Stimulated activated CD8-positive, alpha-beta memory T cell treated with anti-CD3 and anti-CD28 coated beads, Interleukin-15, amount 100 ng/mL, for 4 hours (primary cell): ENCODE data around the gene TMTC3.
"Not testable (repeated sequence)": the region's sequence is repeated elsewhere in the genome, so short reads cannot be mapped to it uniquely, and the experiment has no call there.

Source experiments
- DNase-seq, 2 donors: peaks; one replicate each; pipeline ENCODE4 v3.0.0-alpha.2; 2020; ENCODE audit warnings: low read depth in 2 of 2

Gene TMTC3

GRCh38 chr12:88166179-88166578, 24.1 kb downstream of the TMTC3 start:
- no peak for DNase-seq

GRCh38 chr12:88167384-88167783, 25.3 kb downstream of the TMTC3 start:
- DNase-seq, result no peak

GRCh38 chr12:88172844-88173407, 30.8 kb downstream of the TMTC3 start:
- DNase-seq, result no peak

- DNase-seq, result no peak
Measured at GRCh38 chr12:88175544-88175943, 33.4 kb downstream of the TMTC3 start.

- DNase-seq, result no peak
Measured at GRCh38 chr12:88179436-88180014, 37.4 kb downstream of the TMTC3 start.

- no peak for DNase-seq
Measured at GRCh38 chr12:88181881-88182280, 39.8 kb downstream of the TMTC3 start.

GRCh38 chr12:88182416-88182815, 40.3 kb downstream of the TMTC3 start:
- DNase-seq, result no peak

GRCh38 chr12:88184196-88184595, 42.1 kb downstream of the TMTC3 start:
- DNase-seq, result no peak

GRCh38 chr12:88185279-88185678, 43.2 kb downstream of the TMTC3 start:
- DNase-seq, result no peak

- DNase-seq, result no peak
Measured at GRCh38 chr12:88185988-88186387, 43.9 kb downstream of the TMTC3 start.

GRCh38 chr12:88187571-88187970, 45.5 kb downstream of the TMTC3 start:
- DNase-seq, result no peak

- no peak for DNase-seq
Measured at GRCh38 chr12:88188180-88188579, 46.1 kb downstream of the TMTC3 start.

GRCh38 chr12:88192426-88192825, 50.3 kb downstream of the TMTC3 start:
- no peak for DNase-seq

- DNase-seq, result no peak
Measured at GRCh38 chr12:88194868-88195267, 52.8 kb downstream of the TMTC3 start.

GRCh38 chr12:88200029-88200428, 57.9 kb downstream of the TMTC3 start:
- DNase-seq, result no peak

- DNase-seq, result no peak
Measured at GRCh38 chr12:88202500-88202899, 60.4 kb downstream of the TMTC3 start.

- no peak for DNase-seq
Measured at GRCh38 chr12:88206601-88207000, 64.5 kb downstream of the TMTC3 start.

GRCh38 chr12:88207921-88208620, 66.0 kb downstream of the TMTC3 start:
- no peak for DNase-seq

GRCh38 chr12:88208661-88209060, 66.6 kb downstream of the TMTC3 start:
- no peak for DNase-seq

GRCh38 chr12:88210311-88210710, 68.2 kb downstream of the TMTC3 start:
- not testable (repeated sequence) for DNase-seq

- no peak for DNase-seq
Measured at GRCh38 chr12:88218293-88218692, 76.2 kb downstream of the TMTC3 start.

- no peak for DNase-seq
Measured at GRCh38 chr12:88219861-88220260, 77.8 kb downstream of the TMTC3 start.

GRCh38 chr12:88223519-88223918, 81.4 kb downstream of the TMTC3 start:
- DNase-seq, result no peak
